IPS DF 19.7 (cell line): ENCODE measurements around the gene KATNA1.
"Not testable (repeated sequence)": the region's sequence is repeated elsewhere in the genome, so short reads cannot be mapped to it uniquely, and the experiment has no call there.

Experiments used
- DNase-seq: peaks from one replicate; pipeline ENCODE4 v3.0.0-alpha.2; 2013; ENCODE audit warnings: low read depth, low spot score

KATNA1 gene

DNA sequence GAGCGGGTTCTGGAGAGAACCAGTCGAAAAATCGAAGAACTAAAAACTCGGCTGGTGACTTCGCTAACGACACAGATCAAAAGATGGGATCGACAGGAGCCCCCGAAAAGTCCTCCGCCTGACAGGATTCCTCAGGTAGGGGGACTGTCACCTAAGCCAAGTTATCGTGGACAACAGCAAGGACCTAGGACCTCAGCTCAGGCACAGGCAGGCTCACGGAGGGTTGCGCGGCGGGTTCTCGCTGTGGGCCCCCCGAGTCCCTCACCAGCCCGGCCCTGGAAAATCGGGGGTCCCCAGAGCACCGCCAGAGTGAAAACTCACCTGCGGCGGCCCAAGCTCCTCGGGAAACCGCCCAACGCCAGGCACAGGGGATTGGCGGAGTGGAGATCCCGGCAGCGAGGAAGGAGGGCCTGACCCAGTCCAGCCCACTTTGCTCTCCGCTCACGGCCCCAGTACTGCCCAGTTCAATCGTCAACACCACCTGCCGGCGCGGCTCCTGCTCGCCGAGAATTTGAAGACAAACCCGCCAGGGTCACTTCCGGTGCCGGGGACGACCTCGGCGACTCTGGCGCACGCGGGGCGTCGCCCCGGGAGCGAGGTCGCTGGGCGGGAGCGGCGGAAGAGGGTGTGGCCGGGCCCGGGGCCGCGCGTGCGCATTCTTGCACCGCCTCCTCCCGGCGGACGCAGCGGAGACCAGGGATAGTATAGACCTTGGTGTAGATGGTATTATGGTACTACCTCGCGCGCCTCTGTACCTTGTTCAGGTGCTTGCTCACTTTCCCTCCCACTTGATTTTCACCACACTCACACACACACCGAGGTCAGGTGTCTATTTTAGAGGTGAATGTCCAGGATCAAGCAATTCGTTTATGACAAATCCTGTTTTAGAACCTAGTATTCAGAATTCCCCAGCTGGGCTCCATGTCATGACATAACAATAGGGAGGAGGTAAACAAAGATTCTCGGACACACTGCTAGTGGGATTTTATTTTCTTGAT, at the start of gene KATNA1:
Gene KATNA1 (minus strand): TSS at position 567 of the 998 bp plus-strand sequence. CDS start 10,167 bp downstream, outside the sequence.
- peak; percentile 78 for DNase-seq

GRCh38 chr6:149698175-149698574, 49.7 kb upstream of the KATNA1 start:
- no peak for DNase-seq

- DNase-seq: no peak
Observed at GRCh38 chr6:149696901-149697300, 48.4 kb upstream of the KATNA1 start.

GRCh38 chr6:149694921-149695320, 46.4 kb upstream of the KATNA1 start:
- DNase-seq: no peak

DNA sequence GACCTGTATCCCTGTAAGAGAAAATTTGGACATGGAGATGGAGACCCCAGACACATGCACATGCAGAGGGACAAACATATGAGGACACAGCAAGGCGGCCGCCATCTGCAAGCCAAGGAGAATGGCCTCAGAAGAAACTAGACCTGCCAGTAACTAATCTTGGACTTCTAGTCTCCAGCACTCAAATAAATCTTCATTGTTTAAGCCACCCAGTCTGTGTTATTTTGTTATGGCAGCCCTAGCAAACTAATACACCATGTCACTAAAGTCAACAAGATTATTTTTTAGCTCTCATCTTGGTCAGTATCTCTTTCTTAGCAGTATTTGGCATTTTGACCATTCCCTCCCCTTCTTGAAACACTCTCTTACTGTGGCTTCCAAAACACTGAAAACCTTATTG, 42.7 kb upstream of the KATNA1 start:
- no peak for DNase-seq

GRCh38 chr6:149686230-149686629, 37.7 kb upstream of the KATNA1 start:
- no peak for DNase-seq

DNA sequence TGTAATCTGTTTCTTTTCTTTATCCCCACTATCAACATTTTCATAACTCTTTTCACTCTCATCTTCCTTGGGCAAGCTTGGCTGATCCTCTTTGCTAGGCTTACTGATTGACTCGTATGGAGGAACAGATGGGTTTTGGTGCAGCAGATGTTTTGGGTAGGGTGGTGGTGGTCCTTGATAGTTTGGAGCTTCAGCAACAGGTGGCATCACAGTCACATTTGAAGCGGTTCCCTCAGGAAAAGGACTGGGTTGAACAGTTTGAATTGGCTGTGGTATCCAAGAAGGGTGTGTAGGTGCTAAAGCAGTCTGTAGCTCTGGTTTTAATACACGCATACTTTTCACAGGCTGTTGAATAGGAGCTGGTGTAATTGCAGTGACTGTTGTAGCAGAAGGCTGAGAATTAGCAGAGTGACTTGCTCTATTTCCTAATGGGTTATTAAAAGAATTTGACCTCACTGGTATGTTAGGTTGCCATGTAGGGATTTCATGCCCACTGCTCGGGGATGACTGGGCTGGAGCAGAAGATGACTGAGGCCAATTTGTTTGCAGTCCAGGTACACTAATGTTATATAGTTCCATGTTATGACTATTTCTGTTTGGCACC, 34.8 kb upstream of the KATNA1 start:
- DNase-seq: no peak

DNA sequence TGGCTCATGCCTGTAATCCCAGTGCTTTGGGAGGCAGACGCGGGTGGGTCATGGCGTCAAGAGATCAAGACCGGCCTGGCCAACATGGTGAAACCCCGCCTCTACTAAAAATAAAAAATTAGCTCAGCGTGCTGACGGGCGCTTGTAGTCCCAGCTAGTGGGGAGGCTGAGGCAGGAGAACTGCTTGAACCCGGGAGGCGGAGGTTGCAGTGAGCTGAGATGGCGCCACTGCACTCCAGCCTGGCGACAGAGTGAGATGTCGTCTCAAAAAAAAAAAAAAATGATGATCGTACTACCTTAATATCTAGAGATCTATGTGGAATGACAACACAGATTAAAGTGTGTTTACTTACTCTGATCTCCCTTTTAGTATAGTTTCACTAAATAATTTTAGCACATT, 33.3 kb upstream of the KATNA1 start:
- not testable (repeated sequence) for DNase-seq

- DNase-seq: no peak
Observed at GRCh38 chr6:149681209-149681608, 32.7 kb upstream of the KATNA1 start.

DNA sequence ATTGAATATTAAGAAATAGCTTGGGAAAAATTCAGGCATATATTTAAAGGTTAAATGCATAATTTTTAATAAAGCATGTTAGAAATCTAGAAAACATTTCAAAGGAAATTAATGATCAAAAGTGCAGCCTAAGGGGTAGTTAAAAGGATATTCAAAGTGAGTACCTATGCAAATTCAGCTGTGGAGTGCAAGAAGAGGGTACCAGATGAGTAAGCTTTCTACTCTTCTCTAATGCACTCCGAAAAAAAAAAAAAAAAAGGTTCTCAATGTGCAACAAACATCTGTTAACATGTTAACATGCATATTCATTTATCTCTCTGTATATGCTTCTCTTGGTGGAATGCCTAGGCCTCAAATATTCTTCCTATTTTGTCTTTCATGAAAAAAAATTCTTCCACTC, 32.0 kb upstream of the KATNA1 start:
- no peak for DNase-seq

DNA sequence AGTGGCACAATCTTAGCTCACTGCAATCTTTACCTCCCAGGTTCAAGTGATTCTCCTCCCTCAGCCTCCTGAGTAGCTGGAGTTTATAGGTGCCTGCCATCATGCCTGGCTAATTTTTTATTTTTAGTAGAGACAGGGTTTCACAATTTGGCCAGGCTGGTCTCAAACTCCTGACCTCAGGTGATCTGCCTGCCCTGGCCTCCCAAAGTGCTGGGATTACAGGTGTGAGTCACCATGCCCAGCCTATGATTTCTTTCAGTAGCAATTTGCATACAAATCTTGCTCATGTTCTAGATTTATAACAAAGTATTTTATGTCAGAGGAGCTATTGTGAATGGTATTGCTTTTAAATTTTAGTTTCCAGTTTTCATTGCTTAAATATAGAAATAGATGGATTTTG, 23.8 kb upstream of the KATNA1 start:
- DNase-seq: not testable (repeated sequence)

DNA sequence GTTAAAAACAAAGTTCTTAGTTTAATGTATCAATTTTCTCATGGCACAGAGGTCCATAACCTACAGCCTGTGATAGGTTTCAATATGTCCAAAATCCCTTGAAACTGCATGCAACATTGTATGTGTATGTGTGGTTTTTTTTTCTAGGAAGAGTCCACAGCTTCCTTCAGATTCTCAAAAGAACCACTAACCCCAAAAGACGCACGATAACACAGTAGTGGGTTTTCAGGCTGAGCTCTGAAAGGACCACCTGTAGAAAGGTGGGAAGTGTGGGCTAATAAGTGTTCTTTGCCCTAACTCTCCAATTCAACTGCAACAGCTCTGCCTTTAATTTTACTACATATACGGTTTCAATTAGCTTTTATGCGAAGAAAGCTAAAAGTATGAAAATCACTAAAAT, 11.5 kb upstream of the KATNA1 start:
- no peak for DNase-seq

DNA sequence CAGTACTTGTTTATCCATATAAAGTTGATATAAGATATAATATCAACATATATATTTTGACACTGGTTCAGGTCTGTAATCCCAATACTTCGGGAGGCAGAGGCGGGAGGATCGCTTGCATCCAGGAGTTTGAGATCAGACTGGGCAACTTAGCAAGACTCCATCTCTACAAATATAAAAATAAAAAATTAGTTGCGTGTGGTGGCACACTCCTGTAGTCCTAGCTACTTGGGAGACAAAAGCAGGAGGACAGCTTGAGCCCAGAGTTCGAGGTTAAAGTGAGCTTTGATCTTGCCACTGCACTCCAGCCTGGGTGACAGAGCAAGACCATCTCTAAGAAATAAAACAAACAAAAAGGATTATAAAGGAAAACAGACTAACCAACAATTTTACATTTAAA, 8.9 kb upstream of the KATNA1 start:
- no peak for DNase-seq

DNA sequence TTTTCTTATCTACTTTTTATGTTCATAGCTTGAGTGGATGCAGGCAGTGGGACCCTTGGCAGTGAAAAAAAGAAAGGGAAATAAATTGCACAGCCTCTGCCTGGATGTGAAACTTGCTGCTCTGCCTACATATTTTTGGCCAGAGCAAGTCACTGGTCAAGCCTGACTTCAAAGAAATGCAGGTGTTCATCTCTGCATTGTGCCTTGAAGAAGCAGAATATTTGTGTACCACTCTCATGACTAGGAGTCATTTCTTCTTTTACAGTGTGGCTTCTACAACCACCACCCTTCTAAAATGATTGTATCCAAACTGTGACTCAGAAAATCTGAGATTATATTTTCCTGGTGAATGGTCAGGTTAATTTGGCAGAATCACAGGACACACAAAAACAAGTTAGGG, 2.5 kb upstream of the KATNA1 start:
- DNase-seq: no peak

- DNase-seq: no peak
Observed at GRCh38 chr6:149646599-149646998, 1.9 kb downstream of the KATNA1 start.

- DNase-seq: no peak
Observed at GRCh38 chr6:149642829-149643580, 5.5 kb downstream of the KATNA1 start.

DNA sequence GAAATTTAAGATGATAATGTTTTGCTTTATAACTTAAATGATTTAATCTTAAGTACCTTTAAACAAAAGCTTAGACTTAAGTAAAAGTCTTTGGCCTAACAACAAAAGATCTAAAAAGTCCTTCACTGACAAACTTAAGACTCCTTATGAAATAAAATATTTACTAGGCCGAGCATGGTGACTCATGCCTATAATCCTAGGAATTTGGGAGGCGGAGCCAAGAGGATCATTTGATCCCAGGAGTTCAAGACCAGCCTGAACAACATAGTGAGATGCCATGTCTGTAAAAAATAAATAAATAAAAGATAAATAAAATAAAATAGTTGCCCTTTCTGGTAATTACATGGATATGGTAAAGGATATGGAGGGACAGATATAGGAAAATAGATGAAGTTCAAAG, 12.4 kb downstream of the KATNA1 start:
- DNase-seq: no peak

GRCh38 chr6:149634315-149634714, 14.2 kb downstream of the KATNA1 start:
- no peak for DNase-seq

- DNase-seq: no peak
Observed at GRCh38 chr6:149628875-149629510, 19.5 kb downstream of the KATNA1 start.

GRCh38 chr6:149627672-149628071, 20.8 kb downstream of the KATNA1 start:
- DNase-seq: no peak

GRCh38 chr6:149615805-149616204, 32.7 kb downstream of the KATNA1 start:
- no peak for DNase-seq

DNA sequence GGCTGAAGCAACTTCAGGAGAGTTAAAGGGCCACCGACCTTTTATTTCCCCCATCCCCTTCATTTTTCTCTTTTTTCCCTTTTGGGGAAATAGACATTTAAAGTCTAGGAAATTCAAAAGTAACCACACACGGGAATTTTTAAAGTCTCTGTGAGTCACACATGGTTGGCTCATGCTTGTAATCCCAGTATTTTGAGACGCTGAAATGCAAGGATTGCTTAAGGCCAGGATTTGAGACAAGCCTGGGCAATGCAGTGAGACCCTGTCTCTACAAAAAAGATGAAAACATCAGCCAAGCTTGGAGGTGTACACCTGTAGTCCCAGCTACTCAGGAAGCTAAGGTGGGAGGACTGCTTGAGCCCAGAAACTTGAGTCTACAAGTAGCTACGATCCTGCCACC, 34.2 kb downstream of the KATNA1 start:
- DNase-seq: no peak
